ENCODE measurements around the gene MAST2. TPM values are rescaled to one million over a fixed set of nuclear protein-coding genes. Genes with fewer than 3 reads are reported as not detected.
A peak's percentile ranks its signal among the peaks of the same experiment; 100 is the strongest.
"Not testable (repeated sequence)": the region's sequence is repeated elsewhere in the genome, so short reads cannot be mapped to it uniquely, and the experiment has no call there.

Gene MAST2
- total RNA-seq, 1 experiment from 2014 or later = 9.6 TPM

- DNase-seq (ENCODE audit: low spot score) = no peak
These were observed 216.6 kb downstream of the MAST2 start for GRCh38 chr1:46020010-46020409.

- DNase-seq (ENCODE audit: low spot score) = no peak
These were observed 217.9 kb downstream of the MAST2 start for GRCh38 chr1:46021046-46021996.

GRCh38 chr1:46026531-46026930 lies 223.1 kb downstream of the MAST2 start:
- DNase-seq (ENCODE audit: low spot score) = no peak

- DNase-seq (ENCODE audit: low spot score) = no peak
These were observed 224.6 kb downstream of the MAST2 start for GRCh38 chr1:46027788-46028573.

- no peak for DNase-seq (ENCODE audit: low spot score)
These were observed 226.9 kb downstream of the MAST2 start for GRCh38 chr1:46030074-46030870.

GRCh38 chr1:46030876-46031660 lies 227.7 kb downstream of the MAST2 start:
- no peak for DNase-seq (ENCODE audit: low spot score)

- DNase-seq (ENCODE audit: low spot score) = no peak
These were observed 231.4 kb downstream of the MAST2 start for GRCh38 chr1:46034601-46035516.

- peak; percentile 73 for DNase-seq (ENCODE audit: low spot score)
These were observed 233.8 kb downstream of the MAST2 start for GRCh38 chr1:46036894-46037839.

- DNase-seq (ENCODE audit: low spot score) = no peak
These were observed 236.2 kb downstream of the MAST2 start for GRCh38 chr1:46039571-46040052.

GRCh38 chr1:46041551-46041950 lies 238.1 kb downstream of the MAST2 start:
- no peak for DNase-seq (ENCODE audit: low spot score)

- no peak for DNase-seq (ENCODE audit: low spot score)
These were observed 238.6 kb downstream of the MAST2 start for GRCh38 chr1:46041974-46042373.

- DNase-seq (ENCODE audit: low spot score) = no peak
These were observed 240.1 kb downstream of the MAST2 start for GRCh38 chr1:46043458-46044017.

GRCh38 chr1:46044116-46044515 lies 240.7 kb downstream of the MAST2 start:
- DNase-seq (ENCODE audit: low spot score) = no peak

- no peak for DNase-seq (ENCODE audit: low spot score)
These were observed 250.3 kb downstream of the MAST2 start for GRCh38 chr1:46053734-46054133.

GRCh38 chr1:46056325-46056724 lies 252.9 kb downstream of the MAST2 start:
- DNase-seq (ENCODE audit: low spot score) = no peak

- not testable (repeated sequence) for DNase-seq (ENCODE audit: low spot score)
These were observed 253.8 kb downstream of the MAST2 start for GRCh38 chr1:46057215-46057614.

GRCh38 chr1:46057781-46058180 lies 254.4 kb downstream of the MAST2 start:
- no peak for DNase-seq (ENCODE audit: low spot score)

GRCh38 chr1:46058936-46059335 lies 255.5 kb downstream of the MAST2 start:
- no peak for DNase-seq (ENCODE audit: low spot score)
